ENCODE data around the gene PLLP. TPM values are rescaled to one million over a fixed set of nuclear protein-coding genes. Genes with fewer than 3 reads are reported as not detected.

The PLLP gene
- total RNA-seq, 3 donors from 2014 or later, result 3.8 to 44.6 (median 7.9) TPM

- TF ChIP-seq POLR2AphosphoS5 (IDR thresholded peaks at IDR 0.05), result no peak
- Histone ChIP-seq H3K4me1 (no peaks in the 10 kb centered on the region), H3K27me3 (no peaks in the 10 kb centered on the region), H3K4me3 (no peak overlapping the region), H3K27ac (no peak overlapping the region), H3K36me3 (no peaks in the 10 kb centered on the region), H3K9me3 (no peaks in the 10 kb centered on the region)
- no peak for DNase-seq (ENCODE audit: low spot score in 2 of 2)
- intact Hi-C loops (cut with DNase I; ENCODE audit: low total_unique reads), result no loop called here
Measured at GRCh38 chr16:57238682-57239081, 45.8 kb downstream of the PLLP start.

- DNase-seq (ENCODE audit: low spot score in 2 of 2), result no peak
- Histone ChIP-seq H3K4me1 (no peaks in the 10 kb centered on the region), H3K27me3 (no peaks in the 10 kb centered on the region), H3K9me3 (no peaks in the 10 kb centered on the region), H3K4me3 (no peak overlapping the region), H3K27ac (no peak overlapping the region), H3K36me3 (peaks cover 5% of the 10 kb centered on the region)
- TF ChIP-seq POLR2A (IDR thresholded peaks at IDR 0.05), result no peak
- intact Hi-C loops (cut with DNase I; ENCODE audit: low total_unique reads), result no loop called here
Measured at GRCh38 chr16:57236022-57236350, 48.5 kb downstream of the PLLP start.

GRCh38 chr16:57235128-57236021 is 49.1 kb downstream of the PLLP start:
- no peak for TF ChIP-seq POLR2A (IDR thresholded peaks at IDR 0.05)
- no peak for TF ChIP-seq POLR2AphosphoS5 (IDR thresholded peaks at IDR 0.05)
- no peak for TF ChIP-seq CTCF (IDR thresholded peaks at IDR 0.05)
- no peak for DNase-seq (ENCODE audit: low spot score in 2 of 2)
- Histone ChIP-seq H3K4me3 (no peak overlapping the region), H3K27me3 (no peaks in the 10 kb centered on the region), H3K27ac (no peak overlapping the region), H3K36me3 (peaks cover 11% of the 10 kb centered on the region), H3K4me1 (no peaks in the 10 kb centered on the region), H3K9me3 (no peaks in the 10 kb centered on the region)
- intact Hi-C loops (cut with DNase I; ENCODE audit: low total_unique reads), result no loop called here

GRCh38 chr16:57234707-57235092 is 49.8 kb downstream of the PLLP start:
- H3K27ac ChIP-seq, result no peak overlapping the region
- intact Hi-C loops (cut with DNase I; ENCODE audit: low total_unique reads), result no loop called here
- no peak for TF ChIP-seq POLR2AphosphoS5 (IDR thresholded peaks at IDR 0.05)
- no peak for TF ChIP-seq CTCF (IDR thresholded peaks at IDR 0.05)
- TF ChIP-seq POLR2A (IDR thresholded peaks at IDR 0.05), result no peak

GRCh38 chr16:57233944-57234706 is 50.3 kb downstream of the PLLP start:
- H3K27ac ChIP-seq, result no peak overlapping the region
- no peaks in the 10 kb centered on the region for H3K4me1 ChIP-seq
- H3K4me3 ChIP-seq, result no peak overlapping the region
- no peak for DNase-seq (ENCODE audit: low spot score in 2 of 2)
- peaks cover 13% of the 10 kb centered on the region for H3K36me3 ChIP-seq
- no peaks in the 10 kb centered on the region for H3K9me3 ChIP-seq
- intact Hi-C loops (cut with DNase I; ENCODE audit: low total_unique reads), result no loop called here
- no peak for TF ChIP-seq CTCF (IDR thresholded peaks at IDR 0.05)
- TF ChIP-seq POLR2AphosphoS5 (IDR thresholded peaks at IDR 0.05), result no peak
- no peak for TF ChIP-seq POLR2A (IDR thresholded peaks at IDR 0.05)
- no peaks in the 10 kb centered on the region for H3K27me3 ChIP-seq

More at GRCh38 chr16:57234707-57235092, 49.8 kb downstream of the PLLP start:
- Histone ChIP-seq H3K9me3 (no peaks in the 10 kb centered on the region), H3K4me1 (no peaks in the 10 kb centered on the region), H3K36me3 (peaks cover 13% of the 10 kb centered on the region), H3K4me3 (no peak overlapping the region), H3K27me3 (no peaks in the 10 kb centered on the region)
- no peak for DNase-seq (ENCODE audit: low spot score in 2 of 2)

GRCh38 chr16:57231821-57232350 is 52.6 kb downstream of the PLLP start:
- Histone ChIP-seq H3K9me3 (no peaks in the 10 kb centered on the region), H3K4me1 (no peaks in the 10 kb centered on the region), H3K27ac (no peak overlapping the region), H3K27me3 (no peaks in the 10 kb centered on the region), H3K36me3 (peaks cover 16% of the 10 kb centered on the region), H3K4me3 (no peak overlapping the region)
- TF ChIP-seq CTCF (IDR thresholded peaks at IDR 0.05) (no peak), POLR2AphosphoS5 (IDR thresholded peaks at IDR 0.05) (no peak), POLR2A (IDR thresholded peaks at IDR 0.05) (no peak)
- DNase-seq (ENCODE audit: low spot score in 2 of 2), result no peak
- intact Hi-C loops (cut with DNase I; ENCODE audit: low total_unique reads), result no loop called here
